ENCODE measurements around the gene IGFLR1. TPM values are rescaled to one million over a fixed set of nuclear protein-coding genes. Genes with fewer than 3 reads are reported as not detected.
A peak's percentile ranks its signal among the peaks of the same experiment; 100 is the strongest.

IGFLR1 gene
- total and polyA plus RNA-seq, 9 of the 15 experiments (the other 6 are each of a cell fraction or from before 2014, with no cell fraction given): 1.0 to 14.3 (median 4.6) TPM

DNA sequence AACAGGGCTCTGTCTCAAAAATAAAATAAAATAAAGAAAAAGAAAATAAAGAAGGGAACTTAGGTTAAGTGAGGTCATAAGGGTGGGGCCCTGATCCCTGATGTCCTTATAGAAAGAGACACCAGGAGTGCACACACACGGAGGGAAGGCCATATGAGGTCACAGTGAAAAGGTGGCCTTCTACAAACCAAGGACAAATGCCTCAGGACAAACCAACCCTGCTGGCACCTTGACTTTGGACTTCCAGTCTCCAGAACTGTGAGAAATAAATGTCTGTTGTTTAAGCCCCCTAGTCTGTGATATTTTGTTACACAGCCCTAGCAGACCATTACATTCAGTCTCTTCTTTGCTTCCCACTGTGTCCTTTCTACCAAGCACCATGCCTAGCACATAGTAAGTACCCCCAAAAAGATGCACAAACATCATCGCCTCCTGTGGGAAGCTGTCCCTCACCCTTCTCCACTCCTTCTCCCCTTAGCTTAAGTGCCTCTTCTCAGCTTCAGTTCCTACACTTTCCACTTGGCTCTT is 46.3 kb downstream of the IGFLR1 start:
- intact Hi-C loops (cut with micrococcal nuclease) (no loop called here), in situ Hi-C loops (cut with MboI) (no loop called here)
- Histone ChIP-seq H3K4me2 (ENCODE audit: insufficient read depth, low read length) (no peak overlapping the region), H3K4me3 (no peak overlapping the region), H3K9ac (ENCODE audit: insufficient read depth in 1 of 2, low read depth in 2 of 2, low read length in 2 of 2) (no peak overlapping the region), H2AFZ (ENCODE audit: low read depth, low read length) (no peak overlapping the region), H4K20me1 (replicated peaks; ENCODE audit: control insufficient read depth, insufficient read depth, low read length) (no peaks in the 10 kb centered on the region), H3K36me3 (ENCODE audit: control insufficient read depth, insufficient read depth, low read length) (no peaks in the 10 kb centered on the region), H3K9me3 (replicated peaks; ENCODE audit: control insufficient read depth, insufficient read depth, low read depth, low read length) (peaks cover 5% of the 10 kb centered on the region; the same call in 1 of the 2 replicates), H3K4me1 (replicated peaks in 1 of 2; ENCODE audit: control insufficient read depth in 2 of 2, insufficient read depth in 2 of 2, low read length in 2 of 2) (no peaks in the 10 kb centered on the region), H3K27me3 (ENCODE audit: control insufficient read depth in 2 of 2, insufficient read depth in 2 of 2, low read length in 2 of 2) (no peaks in the 10 kb centered on the region), H3K27ac (ENCODE audit: extremely low read depth, low read depth, low read length) (no peak overlapping the region), H3K79me2 (ENCODE audit: control insufficient read depth, insufficient read depth, low read length) (no peaks in the 10 kb centered on the region), H3K9me1 (ENCODE audit: control insufficient read depth, insufficient read depth, low read length) (no peaks in the 10 kb centered on the region)
- ChIA-PET POLR2A (interaction anchor here (1.2 kb wide), 1 partner anchor 83 kb away, joined by 4 read pairs; the partner anchor contains the start of gene HAUS5), CTCF (ENCODE audit: low intra/inter-chr PET ratio) (no interaction called here)
- TF ChIP-seq RBM25 (IDR thresholded peaks at IDR 0.05; ENCODE audit: low read depth, low read length, severe bottlenecking): peak; percentile 4
- TF ChIP-seq, protein P1, sequence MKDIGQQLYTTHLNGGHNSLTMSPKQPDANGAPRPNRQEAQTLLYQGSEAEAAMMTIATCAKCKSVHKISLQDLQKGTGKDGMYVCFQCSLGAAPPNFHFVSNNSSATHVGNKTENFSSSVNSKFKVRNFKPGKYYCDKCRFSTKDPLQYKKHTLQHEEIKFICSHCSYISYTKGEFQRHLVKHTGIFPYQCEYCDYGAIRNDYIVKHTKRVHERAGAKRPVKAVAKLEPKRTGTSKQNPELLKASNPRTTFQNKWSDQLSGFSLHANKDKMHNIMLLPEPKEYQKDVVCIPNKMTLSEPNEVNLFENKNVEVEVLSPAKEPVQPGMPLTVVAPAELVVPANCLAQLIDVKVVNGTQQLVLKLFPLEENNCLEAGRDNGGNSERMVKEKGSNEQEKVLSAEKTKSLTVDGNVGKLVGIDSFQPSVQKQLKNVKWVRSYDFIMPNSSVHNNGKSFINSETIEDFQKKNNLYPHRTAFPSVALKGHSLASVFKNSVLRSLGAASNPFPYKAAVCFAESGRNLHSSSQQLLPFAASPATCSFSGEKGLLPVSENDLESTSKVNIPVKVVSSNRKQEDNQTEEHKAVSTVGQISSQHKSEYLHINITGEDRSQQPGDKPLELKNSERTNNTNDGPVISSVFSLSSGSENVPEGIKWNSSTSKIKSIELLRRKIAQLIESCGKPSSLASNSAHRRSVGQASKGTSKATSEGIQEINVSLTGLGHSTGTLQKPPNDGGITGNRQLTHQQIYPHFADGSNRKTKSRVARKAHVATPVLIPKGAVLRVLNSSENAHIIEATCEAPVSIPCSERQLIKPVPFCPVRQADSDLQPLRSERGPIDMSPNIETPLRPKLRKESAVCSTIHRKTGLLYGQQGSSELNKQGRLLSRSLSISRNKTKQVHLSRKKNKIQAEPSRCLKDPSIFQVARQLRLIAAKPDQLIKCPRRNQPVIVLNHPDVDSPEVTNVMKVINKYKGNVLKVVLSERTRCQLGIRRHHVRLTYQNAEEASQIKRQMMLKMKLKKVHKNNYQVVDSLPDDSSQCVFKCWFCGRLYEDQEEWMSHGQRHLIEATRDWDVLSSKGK (CRISPR knock-in tag; IDR thresholded peaks at IDR 0.05): no peak
- TF ChIP-seq BCOR (IDR thresholded peaks at IDR 0.05): peak; percentile 29; the same call in 1 of the 2 replicates
- TF ChIP-seq ZNF77 (CRISPR knock-in tag; IDR thresholded peaks at IDR 0.05): no peak
- no peak for DNase-seq (ENCODE audit: extremely low read depth in 1 of 4, low spot score in 3 of 4)
- no TSS peak for BruUV-seq (replicated peaks)
- FAIRE-seq: no peak
- 5% methylated on average over 2 of the region's 2 CpGs for WGBS (ENCODE audit: insufficient coverage, low coverage, missing lambda C conversion rate)
- no peak for ATAC-seq
